HEK293T (cell line): Measurements from ENCODE around the gene NWD2.

ENCODE experiments used
- FOXA1 ChIP-seq: fragments of 450-650 bp; IDR thresholded peaks from 2 replicates; pipeline ENCODE4 v1.6.1; 2016; ENCODE audit warnings: mild to moderate bottlenecking
- L3MBTL2 ChIP-seq: fragments of 450-650 bp; conservative IDR thresholded peaks from 2 replicates; pipeline ENCODE4 v1.6.1; 2016; ENCODE audit warnings: mild to moderate bottlenecking
- NFRKB ChIP-seq: fragments of 450-650 bp; IDR thresholded peaks from 2 replicates; pipeline ENCODE4 v1.6.1; 2016; ENCODE audit warnings: mild to moderate bottlenecking, moderate library complexity
- PKNOX1 ChIP-seq: fragments of 450-650 bp; IDR thresholded peaks from 2 replicates; pipeline ENCODE4 v1.6.1; 2016
- ZNF384 ChIP-seq: fragments of 450-650 bp; IDR thresholded peaks from 2 replicates; pipeline ENCODE4 v1.6.1; 2016

GRCh38 chr4:37268319-37268718, 23.8 kb downstream of the NWD2 start:
- TF ChIP-seq PKNOX1: no peak
- no peak for TF ChIP-seq L3MBTL2
- no peak for TF ChIP-seq ZNF384
- TF ChIP-seq FOXA1: no peak
- TF ChIP-seq NFRKB: no peak
